Measurements from ENCODE around the gene LYPD4.

LYPD4 gene

GRCh38 chr19:41862445-41862986 lies 18.0 kb upstream of the LYPD4 start:
- Histone ChIP-seq H3F3A (ENCODE audit: insufficient read depth, low read length) (no peaks in the 10 kb centered on the region), H3K4me3 (ENCODE audit: low read depth, low read length, poor library complexity, severe bottlenecking) (peak overlapping the region; percentile 100), H3K9me2 (ENCODE audit: low read depth, low read length) (no peaks in the 10 kb centered on the region), H3K4me2 (ENCODE audit: low read length) (peak overlapping the region; percentile 92), H3K9me3 (ENCODE audit: low read length) (no peaks in the 10 kb centered on the region), H3K27ac (ENCODE audit: low read depth, low read length, poor library complexity, severe bottlenecking) (peak overlapping the region; percentile 92), H2AFZ (ENCODE audit: low read length) (no peak overlapping the region), H3K9ac (ENCODE audit: low read length) (peak overlapping the region; percentile 100; the same call in 1 of the 2 replicates), H3K27me3 (ENCODE audit: insufficient read depth, low read length) (no peaks in the 10 kb centered on the region), H3K4me1 (ENCODE audit: insufficient read depth, low read length, severe bottlenecking) (peaks cover 73% of the 10 kb centered on the region), H3K79me2 (ENCODE audit: insufficient read depth, low read length) (peaks cover 47% of the 10 kb centered on the region), H3K36me3 (ENCODE audit: insufficient read depth, low read length) (peaks cover 70% of the 10 kb centered on the region), H4K20me1 (ENCODE audit: insufficient read depth, low read length) (no peaks in the 10 kb centered on the region)
- TF ChIP-seq EZH2 (IDR thresholded peaks at IDR 0.05; ENCODE audit: borderline replicate concordance, low read length) = no peak
- TF ChIP-seq CTCF (IDR thresholded peaks at IDR 0.05; ENCODE audit: low read length) = no peak

GRCh38 chr19:41861846-41862245 lies 17.4 kb upstream of the LYPD4 start:
- H3F3A ChIP-seq (ENCODE audit: insufficient read depth, low read length) = no peaks in the 10 kb centered on the region

GRCh38 chr19:41861116-41861768 lies 16.8 kb upstream of the LYPD4 start:
- H2AFZ ChIP-seq (ENCODE audit: low read length) = no peak overlapping the region
- TF ChIP-seq CTCF (IDR thresholded peaks at IDR 0.05; ENCODE audit: low read length) (no peak), EZH2 (IDR thresholded peaks at IDR 0.05; ENCODE audit: borderline replicate concordance, low read length) (no peak)
- H3K9ac ChIP-seq (ENCODE audit: low read length) = peak overlapping the region; percentile 100
- peak overlapping the region; percentile 100 for H3K4me3 ChIP-seq (ENCODE audit: low read depth, low read length, poor library complexity, severe bottlenecking)
- peaks cover 60% of the 10 kb centered on the region for H3K4me1 ChIP-seq (ENCODE audit: insufficient read depth, low read length, severe bottlenecking)
- no peaks in the 10 kb centered on the region for H3K27me3 ChIP-seq (ENCODE audit: insufficient read depth, low read length)
- H3K4me2 ChIP-seq (ENCODE audit: low read length) = peak overlapping the region; percentile 92
- no peaks in the 10 kb centered on the region for H3K9me3 ChIP-seq (ENCODE audit: low read length)
- H3K9me2 ChIP-seq (ENCODE audit: low read depth, low read length) = no peaks in the 10 kb centered on the region
- H4K20me1 ChIP-seq (ENCODE audit: insufficient read depth, low read length) = no peaks in the 10 kb centered on the region
- H3K27ac ChIP-seq (ENCODE audit: low read depth, low read length, poor library complexity, severe bottlenecking) = peak overlapping the region; percentile 92
- peaks cover 58% of the 10 kb centered on the region for H3K36me3 ChIP-seq (ENCODE audit: insufficient read depth, low read length)
- no peaks in the 10 kb centered on the region for H3F3A ChIP-seq (ENCODE audit: insufficient read depth, low read length)
- H3K79me2 ChIP-seq (ENCODE audit: insufficient read depth, low read length) = peaks cover 46% of the 10 kb centered on the region

More at GRCh38 chr19:41861846-41862245, 17.4 kb upstream of the LYPD4 start:
- peaks cover 66% of the 10 kb centered on the region for H3K4me1 ChIP-seq (ENCODE audit: insufficient read depth, low read length, severe bottlenecking)
- peak overlapping the region; percentile 100 for H3K4me3 ChIP-seq (ENCODE audit: low read depth, low read length, poor library complexity, severe bottlenecking)
- no peaks in the 10 kb centered on the region for H3K9me3 ChIP-seq (ENCODE audit: low read length)
- no peaks in the 10 kb centered on the region for H3K9me2 ChIP-seq (ENCODE audit: low read depth, low read length)
- H3K27ac ChIP-seq (ENCODE audit: low read depth, low read length, poor library complexity, severe bottlenecking) = peak overlapping the region; percentile 92
- H3K9ac ChIP-seq (ENCODE audit: low read length) = peak overlapping the region; percentile 100
- peak overlapping the region; percentile 92 for H3K4me2 ChIP-seq (ENCODE audit: low read length)
- H4K20me1 ChIP-seq (ENCODE audit: insufficient read depth, low read length) = no peaks in the 10 kb centered on the region
- TF ChIP-seq CTCF (IDR thresholded peaks at IDR 0.05; ENCODE audit: low read length) (no peak), EZH2 (IDR thresholded peaks at IDR 0.05; ENCODE audit: borderline replicate concordance, low read length) (no peak)
- H3K36me3 ChIP-seq (ENCODE audit: insufficient read depth, low read length) = peaks cover 64% of the 10 kb centered on the region
- H3K27me3 ChIP-seq (ENCODE audit: insufficient read depth, low read length) = no peaks in the 10 kb centered on the region
- no peak overlapping the region for H2AFZ ChIP-seq (ENCODE audit: low read length)
- peaks cover 47% of the 10 kb centered on the region for H3K79me2 ChIP-seq (ENCODE audit: insufficient read depth, low read length)

All from OCI-LY1 (cell line).